Upper lobe of left lung (tissue), 6 donors: ENCODE measurements around the gene SGTA. TPM values are rescaled to one million over a fixed set of nuclear protein-coding genes. Genes with fewer than 3 reads are reported as not detected.

ENCODE experiments used
- ATAC-seq, 2 donors: fragments of 200-7000 bp; cut with Tn5 transposase; one replicate each; pipeline ENCODE4 v1.9.1; 2022; ENCODE audit warnings: mild to moderate bottlenecking in 2 of 2, moderate library complexity in 2 of 2; ENCODE audit not compliant: low FRiP score in 2 of 2
- DNase-seq, 2 donors: peaks; one replicate each; pipeline ENCODE4 v3.0.0-alpha.2; 2019 to 2020
- H3K27ac ChIP-seq, 4 donors: fragments of 200-600 bp; sonication (generic); one replicate each; pipeline ENCODE4 v1.5.1; 2016 to 2019
- H3K27me3 ChIP-seq, 4 donors: fragments of 200-600 bp; sonication (generic); one replicate each; pipeline ENCODE4 v1.5.1; 2017 to 2019
- H3K36me3 ChIP-seq, 4 donors: fragments of 200-600 bp; sonication (generic); one replicate each; pipeline ENCODE4 v1.5.1; 2016 to 2019
- H3K4me1 ChIP-seq, 4 donors: fragments of 200-600 bp; sonication (generic); one replicate each; pipeline ENCODE4 v1.5.1; 2018 to 2019
- H3K4me3 ChIP-seq, 4 donors: fragments of 200-600 bp; sonication (generic); one replicate each; pipeline ENCODE4 v1.5.1; 2017 to 2019; ENCODE audit warnings: mild to moderate bottlenecking in 2 of 4, moderate library complexity in 1 of 4
- H3K9me3 ChIP-seq, 4 donors: fragments of 200-600 bp; sonication (generic); one replicate each; pipeline ENCODE4 v1.5.1; 2018 to 2019
- CTCF ChIP-seq, 6 experiments: fragments of 450-650 bp in 4 of 6; fragments of 200-600 bp in 2 of 6; sonication (generic) in 2 of 6; IDR thresholded peaks; one replicate each; pipeline ENCODE4 v1.5.1; 2016 to 2019; ENCODE audit warnings: antibody characterized with exemption in 6 of 6
- EP300 ChIP-seq, 4 donors: sonication (generic); formaldehyde crosslinking; IDR thresholded peaks; one replicate each; pipeline ENCODE4 v1.5.1; 2017; ENCODE audit warnings: antibody characterized with exemption in 4 of 4, control low read depth in 2 of 4
- POLR2A ChIP-seq, 4 donors: fragments of 450-650 bp; IDR thresholded peaks; one replicate each; pipeline ENCODE4 v1.5.1; 2016 to 2017; ENCODE audit warnings: antibody characterized with exemption in 4 of 4, mild to moderate bottlenecking in 2 of 4
- POLR2AphosphoS5 ChIP-seq, 2 donors: sonication (generic); formaldehyde crosslinking; IDR thresholded peaks; one replicate each; pipeline ENCODE4 v1.5.1; 2017; ENCODE audit warnings: antibody characterized with exemption in 2 of 2
- WGBS, 2 donors: methylation state at CpG; one replicate each; pipeline ENCODE4 v1.1.5; 2017 to 2018; 5-methylcytosine and 5-hydroxymethylcytosine counted together
- total RNA-seq, 6 donors: library from RNA; depleted of rRNA in 4 of 6; stranded (reverse); fragments of >200 nt in 4 of 6; gene quantifications; one replicate each; pipeline versions ENCODE4 v1.1.0 to v1.2.1, GENCODE V29; 2016 to 2021
- donor health status: DM: no; HTN: no; CAD: no; lungs with moderate emphysema.
- donor health status: DM: no; HTN: yes; CAD: no; lungs with severe emphysema.

Gene SGTA, protein sequence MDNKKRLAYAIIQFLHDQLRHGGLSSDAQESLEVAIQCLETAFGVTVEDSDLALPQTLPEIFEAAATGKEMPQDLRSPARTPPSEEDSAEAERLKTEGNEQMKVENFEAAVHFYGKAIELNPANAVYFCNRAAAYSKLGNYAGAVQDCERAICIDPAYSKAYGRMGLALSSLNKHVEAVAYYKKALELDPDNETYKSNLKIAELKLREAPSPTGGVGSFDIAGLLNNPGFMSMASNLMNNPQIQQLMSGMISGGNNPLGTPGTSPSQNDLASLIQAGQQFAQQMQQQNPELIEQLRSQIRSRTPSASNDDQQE
- 10 to 100 TPM; 34.3 to 56.4 (median 46.1) TPM for total RNA-seq

DNA sequence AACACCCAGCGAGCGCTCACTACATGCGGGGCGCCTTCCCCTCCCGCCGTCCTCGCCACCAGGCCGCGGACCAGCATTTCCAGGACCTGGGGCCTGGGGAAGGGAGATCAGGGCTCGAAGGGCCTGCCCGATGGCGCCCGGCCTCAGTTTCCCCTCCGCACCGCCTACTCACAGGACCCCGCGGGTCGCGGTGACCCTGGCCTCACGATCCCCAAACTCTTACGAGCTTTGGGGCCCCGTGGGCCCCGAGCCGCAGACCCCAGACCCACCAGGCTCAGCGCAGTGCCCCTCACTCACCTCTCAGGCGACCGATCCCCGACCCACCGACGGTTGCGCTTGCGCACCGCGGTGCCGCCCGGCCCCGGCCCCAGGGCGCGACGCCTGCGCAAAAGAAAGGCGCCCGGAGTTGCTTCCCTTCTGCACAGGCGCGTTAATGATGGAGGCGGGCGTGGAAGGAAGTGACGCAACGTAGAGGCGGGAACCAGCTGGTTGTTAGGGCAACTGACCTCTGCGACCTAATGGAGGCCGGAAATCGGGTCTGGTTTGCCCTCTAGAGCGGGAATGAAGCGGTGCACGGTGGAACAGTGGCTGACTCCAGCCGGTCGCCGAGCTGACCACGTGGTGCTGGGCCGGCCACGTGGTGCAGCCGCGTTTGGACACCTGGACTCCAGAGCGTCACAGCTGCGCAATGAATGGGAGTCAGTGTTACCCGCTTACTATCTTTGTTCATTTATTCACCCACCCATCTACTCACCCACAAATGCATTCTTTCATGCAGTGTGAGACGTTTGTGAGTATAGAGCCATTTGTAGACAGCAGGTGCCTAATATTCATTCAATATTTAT lies at the start of gene SGTA:
SGTA (minus strand) TSS at position 338 of the 845 bp plus-strand sequence. CDS start 14,205 bp downstream, outside the sequence.
- Histone ChIP-seq H3K36me3 (peaks cover 0 to 8% (median 2%) of the 10 kb centered on the region in 4 donors), H3K4me3 (peak within 1 kb of the TSS; percentile 48 to 97 (median 84)), H3K4me1 (peaks cover 36 to 59% (median 46%) of the 10 kb centered on the region in 4 donors), H3K27ac (peak within 1 kb of the TSS; percentile 87 to 97 (median 90)), H3K27me3 (no peaks in the 10 kb centered on the region), H3K9me3 (no peaks in the 10 kb centered on the region)
- 0 to 1% methylated on average over 12 to 44 of the region's 68 CpGs for WGBS, 2 donors
- DNase-seq: peak; percentile 96 to 99
- peak; percentile 93 to 95 for ATAC-seq
- peak; percentile 51 to 86 (median 71) for TF ChIP-seq CTCF (IDR thresholded peaks at IDR 0.05)
- peak; percentile 87 to 92 for TF ChIP-seq POLR2AphosphoS5 (IDR thresholded peaks at IDR 0.05)
- peak; percentile 45 to 86 (median 64) for TF ChIP-seq POLR2A (IDR thresholded peaks at IDR 0.05)
- TF ChIP-seq EP300 (IDR thresholded peaks at IDR 0.05): no peak

DNA sequence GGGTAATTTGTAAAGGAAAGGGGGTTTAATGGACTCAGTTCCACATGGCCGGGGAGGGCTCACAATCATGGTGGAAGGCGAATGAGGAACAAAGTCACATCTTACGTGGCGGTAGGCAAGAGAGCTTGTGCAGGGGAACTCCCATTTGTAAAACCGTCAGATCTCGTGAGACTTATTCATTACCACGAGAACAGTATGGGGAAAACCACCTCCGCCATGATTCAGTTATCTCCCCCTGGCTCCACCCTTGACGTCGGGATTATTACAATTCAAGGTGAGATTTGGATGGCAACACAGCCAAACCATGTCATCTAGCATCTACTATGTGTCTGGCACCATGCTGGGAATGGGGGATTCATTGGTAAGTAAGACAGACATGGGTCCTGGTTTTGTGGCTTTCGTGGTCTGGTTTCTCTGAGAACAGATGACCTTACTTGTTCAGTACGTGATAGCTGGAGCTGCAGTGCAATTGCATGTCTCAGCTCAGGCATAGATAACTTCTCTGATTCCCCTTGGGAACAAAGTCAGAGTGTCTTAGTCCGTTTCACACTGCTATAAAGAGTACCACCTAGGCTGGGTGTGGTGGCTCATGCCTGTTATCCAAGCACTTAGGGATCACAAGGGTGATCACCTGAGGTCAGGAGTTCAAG lies 44.9 kb upstream of the SGTA start:
- H3K9me3 ChIP-seq: peaks cover 3 to 38% (median 15%) of the 10 kb centered on the region in 4 donors
- no peaks in the 10 kb centered on the region for H3K4me1 ChIP-seq
- no peaks in the 10 kb centered on the region for H3K27me3 ChIP-seq
- H3K4me3 ChIP-seq: no peak overlapping the region
- H3K27ac ChIP-seq: no peak overlapping the region
- TF ChIP-seq POLR2A (IDR thresholded peaks at IDR 0.05): no peak
- no peak for TF ChIP-seq CTCF (IDR thresholded peaks at IDR 0.05)
- TF ChIP-seq POLR2AphosphoS5 (IDR thresholded peaks at IDR 0.05): no peak
- no peak for TF ChIP-seq EP300 (IDR thresholded peaks at IDR 0.05)
- peaks cover 0 to 37% (median 21%) of the 10 kb centered on the region in 4 donors for H3K36me3 ChIP-seq
- WGBS, 2 donors: 93 to 97% methylated on average over 12 to 13 of the region's 13 CpGs
- ATAC-seq (no peak), DNase-seq (no peak)

- TF ChIP-seq POLR2AphosphoS5 (IDR thresholded peaks at IDR 0.05) (no peak), POLR2A (IDR thresholded peaks at IDR 0.05) (no peak), CTCF (IDR thresholded peaks at IDR 0.05) (no peak), EP300 (IDR thresholded peaks at IDR 0.05) (no peak)
- ATAC-seq: no peak
- H3K27me3 ChIP-seq: no peaks in the 10 kb centered on the region
- WGBS, 2 donors: 96 to 100% methylated on average over 2 of the region's 2 CpGs
- no peak overlapping the region for H3K27ac ChIP-seq
- H3K36me3 ChIP-seq: peaks cover 0 to 31% (median 11%) of the 10 kb centered on the region in 4 donors
- H3K4me3 ChIP-seq: no peak overlapping the region
- no peaks in the 10 kb centered on the region for H3K4me1 ChIP-seq
- DNase-seq: no peak
- peaks cover 0 to 29% (median 6%) of the 10 kb centered on the region in 4 donors for H3K9me3 ChIP-seq
These were observed 43.9 kb upstream of the SGTA start for GRCh38 chr19:2827022-2827421.

- H3K36me3 ChIP-seq: peaks cover 0 to 31% (median 9%) of the 10 kb centered on the region in 4 donors
- 75 to 100% methylated on average over 3 to 6 of the region's 8 CpGs for WGBS, 2 donors
These were observed 41.1 kb upstream of the SGTA start for GRCh38 chr19:2824129-2824528.

More at GRCh38 chr19:2824129-2824528, 41.1 kb upstream of the SGTA start:
- no peak overlapping the region for H3K4me3 ChIP-seq
- DNase-seq (peak in 1 of 2 donors; percentile 45), ATAC-seq (no peak)
- no peak overlapping the region for H3K27ac ChIP-seq
- TF ChIP-seq POLR2AphosphoS5 (IDR thresholded peaks at IDR 0.05) (no peak), POLR2A (IDR thresholded peaks at IDR 0.05) (no peak), CTCF (IDR thresholded peaks at IDR 0.05) (no peak), EP300 (IDR thresholded peaks at IDR 0.05) (no peak)
- peaks cover 7 to 20% (median 9%) of the 10 kb centered on the region in 4 donors for H3K4me1 ChIP-seq
- H3K9me3 ChIP-seq: peaks cover 0 to 4% (median 0%) of the 10 kb centered on the region in 4 donors
- no peaks in the 10 kb centered on the region for H3K27me3 ChIP-seq
